HepG2 (cell line): ENCODE results near the gene MAP10. TPM values are rescaled to one million over a fixed set of nuclear protein-coding genes. Genes with fewer than 3 reads are reported as not detected.

Experiments used
- ATAC-seq: fragments of 200-7000 bp; cut with Tn5 transposase; 3 replicates; pipeline ENCODE4 v1.9.1; 2020; ENCODE audit warnings: mild to moderate bottlenecking, moderate library complexity
- BruUV-seq: library from RNA; stranded (reverse); fragments of 400-500 nt; replicated peaks from 2 replicates; lab custom pipeline; 2021; lab: Mats Ljungman, UMichigan
- CTCF ChIA-PET: fragments of 300-600 bp; formaldehyde crosslinking; extraction: SDS; loops from one replicate; lab custom pipeline; 2021; ENCODE audit warnings: low total read pairs, inconsistent platforms, low intra/inter-chr PET ratio; lab: Yijun Ruan, JAX
- POLR2A ChIA-PET: fragments of 350-600 bp; sonication (Branson Sonifier 250); formaldehyde crosslinking; loops from one replicate; lab custom pipeline; 2020; ENCODE audit warnings: antibody characterized with exemption, inconsistent platforms; lab: Yijun Ruan, JAX
- DNase-seq: peaks from one replicate; pipeline ENCODE4 v3.0.0-alpha.2; 2015; ENCODE audit warnings: low spot score
- FAIRE-seq: peaks from 3 replicates; lab custom pipeline; 2011; peaks lifted over from hg19 to GRCh38; lab: Jason Lieb, UNC
- H2AFZ ChIP-seq: one replicate; pipeline ENCODE4 v1.6.1; 2011; ENCODE audit warnings: low read length, inconsistent platforms
- H3K27ac ChIP-seq: fragments of 300-600 bp; 3 replicates; pipeline ENCODE4 v1.8.0; 2011; ENCODE audit warnings: mixed run types, mild to moderate bottlenecking, mixed read lengths, low read length, inconsistent platforms; ENCODE audit not compliant: insufficient read depth; ENCODE audit errors: extremely low read length
- H3K27me3 ChIP-seq, 2 experiments: fragments of 200-600 bp in 1 of 2; 2 replicates in 1 of 2; 3 replicates in 1 of 2; pipeline versions ENCODE4 v1.6.0 to v1.8.0; 2011; ENCODE audit warnings: low read length in 2 of 2, mild to moderate bottlenecking in 2 of 2, moderate library complexity in 2 of 2, inconsistent platforms in 1 of 2; ENCODE audit not compliant: insufficient read depth in 2 of 2, control insufficient read depth in 1 of 2
- H3K36me3 ChIP-seq, 2 experiments: fragments of 200-600 bp in 1 of 2; replicated peaks in 1 of 2; 2 replicates in 1 of 2; 3 replicates in 1 of 2; pipeline versions ENCODE4 v1.5.1 to v1.8.0; 2011; ENCODE audit warnings: low read length in 2 of 2, inconsistent platforms in 1 of 2; ENCODE audit not compliant: insufficient read depth in 2 of 2, control insufficient read depth in 1 of 2
- H3K4me1 ChIP-seq: 2 replicates; pipeline ENCODE4 v1.5.1; 2012; ENCODE audit warnings: low read length, inconsistent platforms; ENCODE audit not compliant: insufficient read depth
- H3K4me2 ChIP-seq: 2 replicates; pipeline ENCODE4 v1.6.0; 2011; ENCODE audit warnings: low read depth, low read length, inconsistent platforms
- H3K4me3 ChIP-seq, 3 experiments: fragments of 200-600 bp in 1 of 3; sonication (generic), shearing (Covaris generic) in 1 of 3; replicated peaks in 1 of 3; 2 replicates each; pipeline ENCODE4 v1.5.1; 2011 to 2016; ENCODE audit warnings: low read length in 3 of 3, inconsistent platforms in 2 of 3, low read depth in 2 of 3, mild to moderate bottlenecking in 2 of 3, control low read depth in 1 of 3, mixed read lengths in 1 of 3; ENCODE audit not compliant: insufficient read depth in 1 of 3
- H3K79me2 ChIP-seq: one replicate; pipeline ENCODE4 v1.6.1; 2011; ENCODE audit warnings: low read length, inconsistent platforms; ENCODE audit not compliant: insufficient read depth
- H3K9ac ChIP-seq: 2 replicates; pipeline ENCODE4 v1.6.0; 2011; ENCODE audit warnings: mild to moderate bottlenecking, low read depth, low read length, inconsistent platforms; ENCODE audit not compliant: insufficient read depth
- H3K9me3 ChIP-seq: 2 replicates; pipeline ENCODE4 v1.5.1; 2012; ENCODE audit warnings: mild to moderate bottlenecking, low read length
- H4K20me1 ChIP-seq: 2 replicates; pipeline ENCODE4 v1.6.0; 2011; ENCODE audit warnings: inconsistent platforms, mild to moderate bottlenecking, low read length, moderate library complexity; ENCODE audit not compliant: insufficient read depth
- DPF2 ChIP-seq: sonication (generic); formaldehyde crosslinking; IDR thresholded peaks from 2 replicates; pipeline ENCODE4 v1.4.0; 2020; ENCODE audit warnings: mild to moderate bottlenecking, low read depth, missing genetic modification reagents, borderline replicate concordance
- NCOA1 ChIP-seq: sonication (generic); formaldehyde crosslinking; IDR thresholded peaks from 2 replicates; pipeline ENCODE4 v1.9.0; 2021; ENCODE audit warnings: missing genetic modification reagents
- SRY ChIP-seq: sonication (generic); formaldehyde crosslinking; IDR thresholded peaks from 2 replicates; pipeline ENCODE4 v1.8.0; 2022; ENCODE audit warnings: mild to moderate bottlenecking, missing genetic modification reagents
- ZMYM3 ChIP-seq: sonication (generic); formaldehyde crosslinking; IDR thresholded peaks from 2 replicates; pipeline ENCODE4 v1.5.1; 2020; ENCODE audit warnings: mild to moderate bottlenecking, missing genetic modification reagents
- ZNF350 ChIP-seq: sonication (generic); formaldehyde crosslinking; IDR thresholded peaks from 2 replicates; pipeline ENCODE4 v1.4.0; 2020; ENCODE audit warnings: mild to moderate bottlenecking, low read depth, missing genetic modification reagents, borderline replicate concordance
- WGBS: methylation state at CpG from one replicate; pipeline ENCODE4 v1.1.6; 2017; ENCODE audit warnings: low lambda C conversion rate; 5-methylcytosine and 5-hydroxymethylcytosine counted together
- in situ Hi-C: cut with HindIII; loops from 2 replicates; pipeline ENCODE4 v1.10.0; 2017; ENCODE audit warnings: low pct_unique_long_range_greater_than_20kb; ENCODE audit not compliant: extremely low pct_ligation_motif_present
- intact Hi-C: fragments of 100-400 bp; cut with micrococcal nuclease; formaldehyde crosslinking; loops from one replicate; pipeline ENCODE4 v1.10.0; 2022; ENCODE audit not compliant: unreplicated experiment
- polyA plus RNA-seq, 8 experiments: library from polyadenylated mRNA; depleted of rRNA in 3 of 8; stranded (reverse) in 7 of 8; unstranded in 1 of 8; fragments of >200 nt; fragmentation: Illumina TruSeq in 4 of 8; extraction: Trizol in 4 of 8; gene quantifications; 2 replicates each; pipeline versions ENCODE4 v1.2.1 to v1.2.3, GENCODE V29; 2011 to 2016; ENCODE audit warnings: low read depth in 4 of 8, missing spikeins in 1 of 8, mixed read lengths in 1 of 8; ENCODE audit not compliant: insufficient read depth in 1 of 8
- total RNA-seq, 5 experiments: library from RNA; depleted of rRNA; stranded (reverse); fragments of >200 nt; fragmentation: Illumina TruSeq; extraction: Trizol; gene quantifications; 2 replicates each; pipeline ENCODE4 v1.2.3, GENCODE V29; 2016; ENCODE audit warnings: low read depth in 1 of 5
- TF ChIP-seq, protein P1 (sequence below): sonication (generic); formaldehyde crosslinking; IDR thresholded peaks from 2 replicates; pipeline ENCODE4 v1.8.0; 2022; ENCODE audit warnings: missing genetic modification reagents, mild to moderate bottlenecking, inconsistent platforms, borderline replicate concordance

MAP10 gene
- total and polyA plus RNA-seq, 2 of the 13 experiments (the other 11 are each of a cell fraction or from before 2014, with no cell fraction given): not detected

DNA sequence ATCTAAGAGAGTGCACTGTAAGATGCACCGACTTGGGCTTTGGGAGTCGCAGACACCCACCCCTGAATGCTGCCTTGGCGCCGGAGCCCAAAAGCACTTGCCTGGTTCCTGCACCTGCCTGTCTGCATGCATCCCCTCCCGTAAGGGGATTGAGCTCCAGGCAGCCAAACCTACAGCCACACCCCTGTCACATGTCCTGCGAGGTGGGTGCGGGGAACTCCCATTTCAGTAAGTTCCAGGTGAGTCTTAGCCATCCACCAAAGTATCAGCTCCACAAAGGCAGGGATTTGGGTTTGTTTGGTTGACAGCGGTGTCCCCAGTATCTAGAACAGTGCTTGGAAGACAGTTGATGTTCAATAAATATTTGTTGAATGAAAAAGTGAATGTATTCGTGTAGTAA is 31.5 kb upstream of the MAP10 start (continued):
- TF ChIP-seq, protein P1, sequence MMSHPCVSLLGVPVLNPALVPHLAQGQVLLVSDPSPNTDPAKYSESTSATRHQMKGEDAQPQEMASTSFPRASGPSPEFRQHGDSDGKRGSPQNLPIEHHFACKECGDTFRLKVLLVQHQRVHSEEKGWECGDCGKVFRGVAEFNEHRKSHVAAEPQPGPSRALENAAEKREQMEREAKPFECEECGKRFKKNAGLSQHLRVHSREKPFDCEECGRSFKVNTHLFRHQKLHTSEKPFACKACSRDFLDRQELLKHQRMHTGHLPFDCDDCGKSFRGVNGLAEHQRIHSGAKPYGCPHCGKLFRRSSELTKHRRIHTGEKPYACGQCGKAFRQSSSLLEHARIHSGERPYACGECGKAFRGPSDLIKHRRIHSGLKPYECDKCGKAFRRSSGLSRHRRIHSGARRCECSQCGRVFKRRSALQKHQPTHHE (CRISPR knock-in tag): no peak
- TF ChIP-seq DPF2 (no peak), NCOA1 (CRISPR knock-in tag) (no peak), ZMYM3 (no peak)

- Histone ChIP-seq H2AFZ (no peak overlapping the region), H3K27me3 (0 out of 5 replicates have a peak, but pooled peaks cover 0 to 4% of the 10 kb centered on the region in 2 experiments), H3K9ac (no peak overlapping the region), H3K9me3 (no peaks in the 10 kb centered on the region), H3K27ac (no peak overlapping the region), H3K79me2 (no peaks in the 10 kb centered on the region), H3K4me1 (no peaks in the 10 kb centered on the region), H3K36me3 (no peaks in the 10 kb centered on the region), H3K4me2 (no peak overlapping the region), H3K4me3 (no peak overlapping the region), H4K20me1 (no peaks in the 10 kb centered on the region)
- TF ChIP-seq ZNF350 (CRISPR knock-in tag): no peak
- TF ChIP-seq SRY (CRISPR knock-in tag): no peak
- FAIRE-seq (no peak), ATAC-seq (no peak), DNase-seq (no peak)
- no TSS peak for BruUV-seq
- WGBS: 31% methylated on average over 3 of the region's 3 CpGs
- intact Hi-C loops: no loop called here
- ChIA-PET CTCF (no interaction called here), POLR2A (no interaction called here)
- in situ Hi-C loops: no loop called here
Measured at GRCh38 chr1:232776526-232777106, 28.6 kb upstream of the MAP10 start.
